Right lobe of liver (tissue), 6 donors: ENCODE data around the gene KIF23. TPM values are rescaled to one million over a fixed set of nuclear protein-coding genes. Genes with fewer than 3 reads are reported as not detected.

Experiments used
- ATAC-seq, 4 donors: fragments of 200-7000 bp; cut with Tn5 transposase; one replicate each; pipeline ENCODE4 v1.9.1; 2020; ENCODE audit warnings: mild to moderate bottlenecking in 4 of 4, moderate library complexity in 4 of 4
- DNase-seq, 3 donors: peaks; one replicate each; pipeline ENCODE4 v3.0.0-alpha.2; 2020
- H3K27ac ChIP-seq, 3 donors: fragments of 200-600 bp; one replicate each; pipeline ENCODE4 v1.8.0; 2022
- H3K27me3 ChIP-seq, 2 donors: fragments of 200-600 bp; one replicate each; pipeline ENCODE4 v1.8.0; 2022
- H3K36me3 ChIP-seq, 4 donors: fragments of 200-600 bp; sonication (generic) in 1 of 4; one replicate each; pipeline versions ENCODE4 v1.5.1 to v1.8.0; 2017 to 2022; ENCODE audit warnings: control low read depth in 1 of 4
- H3K4me1 ChIP-seq, 4 donors: fragments of 200-600 bp; sonication (generic) in 1 of 4; one replicate each; pipeline versions ENCODE4 v1.5.1 to v1.8.0; 2017 to 2022; ENCODE audit warnings: control low read depth in 1 of 4
- H3K4me3 ChIP-seq, 3 donors: fragments of 200-600 bp; one replicate each; pipeline ENCODE4 v1.8.0; 2022
- H3K9me3 ChIP-seq, 4 donors: fragments of 200-600 bp; sonication (generic) in 1 of 4; one replicate each; pipeline versions ENCODE4 v1.5.1 to v1.8.0; 2017 to 2022; ENCODE audit warnings: control low read depth in 1 of 4
- CTCF ChIP-seq, 4 donors: fragments of 200-600 bp in 3 of 4; fragments of 450-650 bp in 1 of 4; IDR thresholded peaks; one replicate each; pipeline versions ENCODE4 v1.5.1 to v1.8.0; 2016 to 2022; ENCODE audit warnings: antibody characterized with exemption in 4 of 4, mild to moderate bottlenecking in 2 of 4
- POLR2A ChIP-seq: fragments of 450-650 bp; IDR thresholded peaks from one replicate; pipeline ENCODE4 v1.6.1; 2017; ENCODE audit warnings: antibody characterized with exemption, mild to moderate bottlenecking
- WGBS: methylation state at CpG from one replicate; pipeline ENCODE4 v1.1.6; 2018; ENCODE audit warnings: low coverage, low lambda C conversion rate; ENCODE audit not compliant: insufficient coverage; ENCODE audit errors: missing lambda C conversion rate; 5-methylcytosine and 5-hydroxymethylcytosine counted together
- intact Hi-C, 2 donors: fragments of 100-400 bp; cut with DNase I; formaldehyde crosslinking; loops; one replicate each; pipeline versions ENCODE4 v1.11.2 to v1.14.1; 2022
- total RNA-seq, 6 experiments: library from RNA; depleted of rRNA in 2 of 6; stranded (reverse); fragments of >200 nt in 2 of 6; fragmentation: NEBNext Ultra II Directional in 3 of 6; extraction: Animal tissue kit (Norgen Biotek cat#: 25700) in 3 of 6; gene quantifications; one replicate each; pipeline versions ENCODE4 v1.1.0 to v1.2.4, GENCODE V29; 2016 to 2023
- donor health status: DM: no; HTN: yes; CAD: no.
- donor health status: DM: no; HTN: no; CAD: no.
- donor health status: DM: no; HTN: no; CAD: no.
- donor health status: DM: no; HTN: yes; CAD: no.
- donor health status: DM: no; HTN: yes; CAD: no.

Gene KIF23
- total RNA-seq, 6 experiments from 2014 or later: 0.09 to 2.2 (median 1.2) TPM

- no peaks in the 10 kb centered on the region for H3K9me3 ChIP-seq
- no peak overlapping the region for H3K4me3 ChIP-seq
- no peak overlapping the region for H3K27ac ChIP-seq
- DNase-seq: peak in 1 of 3 donors; percentile 8
- TF ChIP-seq CTCF (IDR thresholded peaks at IDR 0.05) (no peak), POLR2A (no peak)
- WGBS: 45% methylated on average over 3 of the region's 3 CpGs
- intact Hi-C loops: no loop called here
- no peak for ATAC-seq
- H3K4me1 ChIP-seq: peaks cover 0 to 4% (median 0%) of the 10 kb centered on the region in 4 donors
- no peaks in the 10 kb centered on the region for H3K27me3 ChIP-seq
- H3K36me3 ChIP-seq: no peaks in the 10 kb centered on the region
Measured at GRCh38 chr15:69489073-69489571, 75.0 kb downstream of the KIF23 start.

GRCh38 chr15:69490356-69491037 is 76.3 kb downstream of the KIF23 start:
- no peak overlapping the region for H3K27ac ChIP-seq
- no peaks in the 10 kb centered on the region for H3K36me3 ChIP-seq
- ATAC-seq (no peak), DNase-seq (no peak)
- TF ChIP-seq POLR2A (no peak), CTCF (IDR thresholded peaks at IDR 0.05) (no peak)
- no peaks in the 10 kb centered on the region for H3K27me3 ChIP-seq
- WGBS: 75% methylated on average over 10 of the region's 11 CpGs
- no peaks in the 10 kb centered on the region for H3K9me3 ChIP-seq
- H3K4me1 ChIP-seq: peaks cover 0 to 4% (median 0%) of the 10 kb centered on the region in 4 donors
- intact Hi-C loops: no loop called here
- no peak overlapping the region for H3K4me3 ChIP-seq

- ATAC-seq (peak; percentile 81 to 96 (median 90)), DNase-seq (peak; percentile 62 to 91 (median 84))
- Histone ChIP-seq H3K27me3 (no peaks in the 10 kb centered on the region), H3K27ac (no peak overlapping the region), H3K9me3 (no peaks in the 10 kb centered on the region), H3K36me3 (no peaks in the 10 kb centered on the region), H3K4me1 (peaks cover 0 to 4% (median 0%) of the 10 kb centered on the region in 4 donors), H3K4me3 (no peak overlapping the region)
- no peak for TF ChIP-seq CTCF (IDR thresholded peaks at IDR 0.05)
- TF ChIP-seq POLR2A: no peak
- WGBS: no CpG with 5 or more reads among the region's 3 CpGs
- intact Hi-C loops: no loop called here
Measured at GRCh38 chr15:69491038-69491505, 76.9 kb downstream of the KIF23 start.

- no peak for DNase-seq
- TF ChIP-seq CTCF (IDR thresholded peaks at IDR 0.05): no peak
- TF ChIP-seq POLR2A: no peak
Measured at GRCh38 chr15:69493406-69493805, 79.3 kb downstream of the KIF23 start.

More at GRCh38 chr15:69493406-69493805, 79.3 kb downstream of the KIF23 start:
- Histone ChIP-seq H3K4me3 (no peak overlapping the region), H3K36me3 (no peaks in the 10 kb centered on the region), H3K27ac (no peak overlapping the region), H3K27me3 (no peaks in the 10 kb centered on the region), H3K4me1 (peaks cover 0 to 4% (median 0%) of the 10 kb centered on the region in 4 donors), H3K9me3 (no peaks in the 10 kb centered on the region)
- 86% methylated on average over 2 of the region's 2 CpGs for WGBS
- intact Hi-C loops: no loop called here
- no peak for ATAC-seq
